Measurements from ENCODE around the gene FIBIN. TPM values are rescaled to one million over a fixed set of nuclear protein-coding genes. Genes with fewer than 3 reads are reported as not detected.

FIBIN gene
- total RNA-seq: not detected
- not detected for total RNA-seq (2013)

DNA sequence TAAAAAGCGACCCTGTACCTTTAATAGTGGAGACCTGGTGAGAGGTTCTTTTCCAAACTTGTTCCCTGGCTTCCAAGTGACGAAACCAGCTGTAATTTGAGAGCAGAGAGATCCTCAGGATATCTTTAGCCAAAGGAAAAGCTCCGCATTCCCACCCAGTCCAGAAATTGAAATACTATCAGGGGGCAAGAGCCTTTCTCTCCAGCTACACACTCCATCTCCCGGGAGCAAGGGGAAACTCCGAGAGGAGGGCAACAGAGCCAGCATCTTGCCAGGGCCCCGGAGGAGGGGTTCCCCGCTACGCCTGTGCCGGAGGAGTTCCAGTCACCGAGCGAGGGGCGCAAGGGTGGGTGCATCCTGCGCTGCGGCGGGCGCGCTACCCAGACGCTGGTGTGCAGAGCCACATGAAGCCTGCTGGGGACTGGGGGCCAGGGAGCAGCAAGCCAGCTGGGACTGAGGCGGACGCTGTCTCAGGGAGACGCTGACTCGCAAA is at the start of gene FIBIN:
FIBIN (plus strand) TSS at position 148 of the 493 bp plus-strand sequence. CDS start 415 bp downstream, outside the sequence.
- TF ChIP-seq, protein P1, sequence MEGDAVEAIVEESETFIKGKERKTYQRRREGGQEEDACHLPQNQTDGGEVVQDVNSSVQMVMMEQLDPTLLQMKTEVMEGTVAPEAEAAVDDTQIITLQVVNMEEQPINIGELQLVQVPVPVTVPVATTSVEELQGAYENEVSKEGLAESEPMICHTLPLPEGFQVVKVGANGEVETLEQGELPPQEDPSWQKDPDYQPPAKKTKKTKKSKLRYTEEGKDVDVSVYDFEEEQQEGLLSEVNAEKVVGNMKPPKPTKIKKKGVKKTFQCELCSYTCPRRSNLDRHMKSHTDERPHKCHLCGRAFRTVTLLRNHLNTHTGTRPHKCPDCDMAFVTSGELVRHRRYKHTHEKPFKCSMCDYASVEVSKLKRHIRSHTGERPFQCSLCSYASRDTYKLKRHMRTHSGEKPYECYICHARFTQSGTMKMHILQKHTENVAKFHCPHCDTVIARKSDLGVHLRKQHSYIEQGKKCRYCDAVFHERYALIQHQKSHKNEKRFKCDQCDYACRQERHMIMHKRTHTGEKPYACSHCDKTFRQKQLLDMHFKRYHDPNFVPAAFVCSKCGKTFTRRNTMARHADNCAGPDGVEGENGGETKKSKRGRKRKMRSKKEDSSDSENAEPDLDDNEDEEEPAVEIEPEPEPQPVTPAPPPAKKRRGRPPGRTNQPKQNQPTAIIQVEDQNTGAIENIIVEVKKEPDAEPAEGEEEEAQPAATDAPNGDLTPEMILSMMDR (IDR thresholded peaks at IDR 0.05): no peak
- no peak within 1 kb of the TSS for H3K4me3 Mint-ChIP-seq
- intact Hi-C loops (cut with micrococcal nuclease): no loop called here
- Histone ChIP-seq H3K4me1 (ENCODE audit: control insufficient read depth, insufficient read depth, low read length) (no peaks in the 10 kb centered on the region), H3K9me3 (ENCODE audit: control insufficient read depth, insufficient read depth, low read length) (peaks cover 8% of the 10 kb centered on the region), H3K27me3 (ENCODE audit: control insufficient read depth, insufficient read depth, low read length) (no peaks in the 10 kb centered on the region), H3K27ac (ENCODE audit: low read length) (no peak within 1 kb of the TSS), H3K4me3 (ENCODE audit: low read length) (no peak within 1 kb of the TSS), H3K36me3 (ENCODE audit: control insufficient read depth, insufficient read depth, low read length) (no peaks in the 10 kb centered on the region)
- DNase-seq (no peak), ATAC-seq (no peak)
- H3K9me3 Mint-ChIP-seq: peaks cover 4 to 5% of the 10 kb centered on the region in 2 donors
- H3K27me3 Mint-ChIP-seq (ENCODE audit: low read depth in 2 of 2): no peaks in the 10 kb centered on the region
- peaks cover 7% of the 10 kb centered on the region for H3K36me3 Mint-ChIP-seq
- no peak within 1 kb of the TSS for H3K27ac Mint-ChIP-seq
- no peaks in the 10 kb centered on the region for H3K4me1 Mint-ChIP-seq
- 18% methylated on average over 21 of the region's 22 CpGs for WGBS (ENCODE audit: insufficient coverage)

DNA sequence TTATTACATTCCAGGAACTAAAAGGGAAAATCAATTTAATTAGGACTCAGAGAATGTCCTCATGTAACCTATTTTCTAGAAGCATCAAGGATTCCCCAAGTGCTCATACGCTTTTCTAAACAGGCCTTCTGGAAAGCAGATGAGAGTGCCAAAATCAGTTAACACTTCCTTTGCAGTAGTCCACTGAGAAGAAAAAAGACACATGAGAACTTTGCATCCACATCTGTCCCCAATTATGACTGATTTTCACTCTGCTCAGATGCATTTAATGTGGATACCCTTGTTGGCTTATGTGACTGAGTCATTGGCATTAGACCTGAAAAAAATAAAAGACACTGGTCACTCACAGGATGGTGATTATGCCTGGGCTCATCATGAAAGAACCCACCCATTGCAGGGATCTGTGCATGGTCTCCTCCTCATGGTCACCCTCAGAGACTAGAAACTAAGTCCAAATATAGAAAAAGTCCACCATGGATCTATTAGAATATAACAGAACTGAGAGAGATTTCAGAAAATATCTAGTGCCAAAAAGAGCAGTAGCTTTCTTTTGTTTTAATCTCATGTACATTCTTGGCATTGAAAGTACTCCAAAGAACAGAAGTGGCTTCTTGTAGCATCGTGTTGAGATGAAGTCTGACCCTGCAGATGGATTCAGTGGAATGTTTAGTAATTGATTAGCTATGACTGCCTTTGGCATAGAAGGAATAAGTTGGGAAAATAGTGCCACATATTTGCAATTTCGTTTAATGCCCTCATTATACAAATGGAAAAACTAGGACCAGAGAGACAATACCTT is 48.8 kb upstream of the FIBIN start:
- no peak overlapping the region for H3K27ac Mint-ChIP-seq
- no peaks in the 10 kb centered on the region for H3K27me3 Mint-ChIP-seq (ENCODE audit: low read depth in 2 of 2)
- TF ChIP-seq, protein P1 (IDR thresholded peaks at IDR 0.05): no peak
- Histone ChIP-seq H3K27ac (ENCODE audit: low read length) (no peak overlapping the region), H3K36me3 (ENCODE audit: control insufficient read depth, insufficient read depth, low read length) (no peaks in the 10 kb centered on the region), H3K9me3 (ENCODE audit: control insufficient read depth, insufficient read depth, low read length) (peaks cover 3% of the 10 kb centered on the region), H3K4me1 (ENCODE audit: control insufficient read depth, insufficient read depth, low read length) (no peaks in the 10 kb centered on the region), H3K4me3 (ENCODE audit: low read length) (no peak overlapping the region), H3K27me3 (ENCODE audit: control insufficient read depth, insufficient read depth, low read length) (no peaks in the 10 kb centered on the region)
- DNase-seq (no peak), ATAC-seq (no peak)
- peaks cover 14 to 25% of the 10 kb centered on the region in 2 donors for H3K9me3 Mint-ChIP-seq
- H3K4me3 Mint-ChIP-seq: no peak overlapping the region
- 75% methylated on average over 3 of the region's 3 CpGs for WGBS (ENCODE audit: insufficient coverage)
- intact Hi-C loops (cut with micrococcal nuclease): no loop called here
- H3K4me1 Mint-ChIP-seq: no peaks in the 10 kb centered on the region
- no peaks in the 10 kb centered on the region for H3K36me3 Mint-ChIP-seq

DNA sequence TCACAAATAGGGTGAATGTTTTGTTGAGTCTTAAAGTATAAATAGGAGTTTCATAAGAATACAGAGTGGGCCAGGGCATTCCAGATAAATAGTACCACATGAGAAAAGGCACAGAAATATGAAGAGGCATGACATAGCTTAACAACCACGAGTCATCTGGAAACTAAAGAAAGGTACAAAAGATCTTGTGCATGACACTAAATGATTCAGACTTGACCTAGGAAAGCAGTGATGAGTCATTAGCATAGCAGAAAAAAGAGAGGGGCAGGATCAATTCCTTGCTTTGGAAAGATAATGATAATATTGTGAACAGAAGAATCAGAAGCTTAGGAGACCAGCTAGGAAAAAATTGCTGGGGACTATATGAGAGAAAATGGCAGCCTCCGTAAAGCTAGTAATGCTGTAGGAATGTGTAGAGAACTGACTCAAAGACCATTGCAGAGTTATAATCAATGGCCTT is 47.6 kb upstream of the FIBIN start:
- 75% methylated on average over 2 of the region's 2 CpGs for WGBS (ENCODE audit: insufficient coverage)
- H3K36me3 Mint-ChIP-seq: no peaks in the 10 kb centered on the region
- TF ChIP-seq, protein P1 (IDR thresholded peaks at IDR 0.05): no peak
- no peaks in the 10 kb centered on the region for H3K4me1 Mint-ChIP-seq
- Histone ChIP-seq H3K27ac (ENCODE audit: low read length) (no peak overlapping the region), H3K4me3 (ENCODE audit: low read length) (no peak overlapping the region), H3K36me3 (ENCODE audit: control insufficient read depth, insufficient read depth, low read length) (no peaks in the 10 kb centered on the region), H3K9me3 (ENCODE audit: control insufficient read depth, insufficient read depth, low read length) (peaks cover 8% of the 10 kb centered on the region), H3K4me1 (ENCODE audit: control insufficient read depth, insufficient read depth, low read length) (no peaks in the 10 kb centered on the region), H3K27me3 (ENCODE audit: control insufficient read depth, insufficient read depth, low read length) (no peaks in the 10 kb centered on the region)
- no peak overlapping the region for H3K4me3 Mint-ChIP-seq
- no peak overlapping the region for H3K27ac Mint-ChIP-seq
- DNase-seq: no peak
- no peaks in the 10 kb centered on the region for H3K27me3 Mint-ChIP-seq (ENCODE audit: low read depth in 2 of 2)
- intact Hi-C loops (cut with micrococcal nuclease): no loop called here
- H3K9me3 Mint-ChIP-seq: peaks cover 14 to 25% of the 10 kb centered on the region in 2 donors
- no peak for ATAC-seq

Measured in natural killer cell (primary cell).